Adipose tissue (tissue), 3 donors: Measurements from ENCODE around the gene MYL2. TPM values are rescaled to one million over a fixed set of nuclear protein-coding genes. Genes with fewer than 3 reads are reported as not detected.
"Not testable (repeated sequence)": the region's sequence is repeated elsewhere in the genome, so short reads cannot be mapped to it uniquely, and the experiment has no call there.

ENCODE experiments used
- H3K27ac ChIP-seq: one replicate; pipeline ENCODE4 v1.5.1; 2013; ENCODE audit warnings: low read depth, low read length
- WGBS, 3 donors: extraction: QIAGEN DNeasy Blood & Tissue Kit; methylation state at CpG; one replicate each; pipeline ENCODE4 v1.1.7; 2013; 5-methylcytosine and 5-hydroxymethylcytosine counted together
- polyA plus RNA-seq, 3 donors: library from polyadenylated mRNA; stranded (reverse); fragments of 200-250 nt; gene quantifications; one replicate each; pipeline ENCODE4 v1.2.3, GENCODE V29; 2013
- donor health status: healthy with polysubstance abuse.
- donor health status: Bipolar disorder and iron deficiency.
- donor health status: healthy.

Gene MYL2, protein sequence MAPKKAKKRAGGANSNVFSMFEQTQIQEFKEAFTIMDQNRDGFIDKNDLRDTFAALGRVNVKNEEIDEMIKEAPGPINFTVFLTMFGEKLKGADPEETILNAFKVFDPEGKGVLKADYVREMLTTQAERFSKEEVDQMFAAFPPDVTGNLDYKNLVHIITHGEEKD
- 10 to 100 TPM in 2 of 3 donors, 1 to 10 TPM in 1; 1.5 to 20.0 (median 10.7) TPM for polyA plus RNA-seq

DNA sequence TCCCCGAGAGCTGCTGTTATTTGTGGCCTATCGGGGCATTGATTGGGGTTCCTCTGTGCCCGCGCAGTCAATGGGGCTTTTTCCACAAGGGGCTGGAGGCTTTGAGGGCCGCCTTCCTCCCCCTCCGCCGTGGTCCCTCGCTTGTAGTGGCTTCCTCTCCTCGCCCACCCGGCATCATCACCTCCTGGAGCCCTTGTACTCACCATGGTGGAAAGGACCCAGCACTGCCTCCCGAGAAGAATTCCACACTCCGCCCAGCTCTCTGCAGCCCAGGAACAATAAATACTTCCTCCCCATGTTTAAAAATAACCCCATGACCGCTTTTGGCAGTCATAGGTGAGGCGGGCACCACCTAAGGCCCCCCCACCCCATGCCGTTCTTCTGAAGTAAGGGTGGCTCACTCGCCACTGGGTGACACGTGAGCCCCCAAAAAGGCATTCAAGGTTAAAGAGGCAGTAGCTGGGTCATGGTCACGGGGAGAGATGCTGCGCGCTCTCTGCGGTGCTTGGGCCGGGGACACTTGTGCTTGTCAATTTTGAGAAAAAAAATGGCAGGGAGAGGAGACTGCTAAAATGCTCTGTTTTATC, at the start of gene MYL2:
Gene MYL2, minus strand, starts transcription at position 256 of the 587 bp plus-strand sequence. Its CDS starts 50 bp downstream, at position 206.
- H3K27ac ChIP-seq = no peak within 1 kb of the TSS
- WGBS, 3 donors = 53 to 71% (median 68%) methylated on average over 22 of the region's 22 CpGs

DNA sequence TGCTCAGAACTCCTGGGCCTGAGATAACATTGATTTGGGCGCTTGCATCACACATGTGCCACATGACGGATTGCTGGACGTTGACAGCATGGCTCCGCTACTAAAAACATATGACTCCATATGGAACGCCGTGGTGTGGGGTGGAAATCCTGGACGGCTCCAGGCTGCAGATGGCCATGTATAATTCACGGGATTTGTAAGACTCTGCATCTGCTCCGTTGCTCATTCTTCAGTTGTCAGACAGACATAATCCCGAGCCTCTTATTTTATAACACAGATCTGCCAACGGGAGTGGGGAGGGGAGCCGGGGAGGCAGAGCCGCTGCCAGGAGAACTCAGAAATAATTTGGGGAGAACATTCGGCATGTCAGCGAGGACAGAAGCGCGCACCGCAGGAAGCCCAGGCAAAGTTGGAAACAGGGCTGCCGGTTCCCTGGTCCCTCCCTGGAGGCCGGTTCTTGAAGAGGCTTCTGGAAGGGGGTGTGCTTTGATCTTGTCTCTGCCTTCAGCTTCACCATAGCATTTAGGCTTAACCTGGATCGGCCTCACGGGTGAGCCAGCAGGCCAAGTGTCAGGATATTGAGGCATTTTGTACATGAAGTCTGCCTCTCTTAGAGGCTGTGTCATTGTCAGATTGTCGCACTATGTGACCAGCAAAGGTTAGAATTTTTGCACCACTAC, 45.8 kb upstream of the MYL2 start:
- WGBS, 3 donors = 64 to 67% (median 67%) methylated on average over 23 of the region's 23 CpGs
- H3K27ac ChIP-seq = no peak overlapping the region

DNA sequence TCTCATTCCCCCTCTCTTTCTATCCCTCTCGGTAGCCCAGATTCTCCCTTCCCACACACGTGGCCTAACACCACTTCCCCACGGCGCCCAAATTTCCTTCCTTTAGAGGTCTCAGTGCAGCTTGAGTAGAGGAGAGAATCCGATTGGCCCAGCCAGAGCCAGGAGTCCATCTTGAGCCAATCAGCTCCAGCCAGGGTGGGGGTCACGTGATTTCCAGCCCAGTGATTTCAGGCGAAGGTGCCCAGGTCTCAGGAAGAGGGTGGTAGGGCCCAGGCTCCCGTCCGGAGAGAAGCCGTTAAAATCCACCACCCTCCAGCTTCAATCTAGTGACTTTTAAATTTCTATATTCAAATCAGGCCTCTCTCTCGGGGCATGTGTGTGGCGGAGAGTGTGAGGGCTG, 45.2 kb upstream of the MYL2 start:
- H3K27ac ChIP-seq = no peak overlapping the region
- 67 to 72% (median 68%) methylated on average over 12 of the region's 12 CpGs for WGBS, 3 donors

DNA sequence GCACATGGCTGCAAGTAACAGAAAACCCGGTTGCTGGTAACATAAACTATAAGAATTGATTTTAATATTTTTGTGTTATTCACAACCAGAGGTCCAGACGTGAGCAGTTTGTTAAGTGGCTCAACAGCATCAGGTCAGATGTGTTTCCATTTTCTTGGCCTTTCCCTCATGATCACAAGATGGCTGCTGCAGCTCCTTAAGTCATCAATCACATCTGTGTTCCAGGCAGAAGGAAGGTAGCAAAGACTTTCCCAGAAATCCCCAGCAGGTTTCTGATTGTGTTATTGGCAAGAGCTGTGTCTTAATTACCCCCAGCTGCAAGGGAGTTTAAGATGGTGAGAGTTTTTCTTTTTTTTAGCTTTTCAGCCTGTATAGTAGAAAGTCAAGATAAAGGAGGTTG, 40.4 kb upstream of the MYL2 start:
- H3K27ac ChIP-seq = no peak overlapping the region
- WGBS, 3 donors = 88 to 91% (median 88%) methylated on average over 2 of the region's 2 CpGs

DNA sequence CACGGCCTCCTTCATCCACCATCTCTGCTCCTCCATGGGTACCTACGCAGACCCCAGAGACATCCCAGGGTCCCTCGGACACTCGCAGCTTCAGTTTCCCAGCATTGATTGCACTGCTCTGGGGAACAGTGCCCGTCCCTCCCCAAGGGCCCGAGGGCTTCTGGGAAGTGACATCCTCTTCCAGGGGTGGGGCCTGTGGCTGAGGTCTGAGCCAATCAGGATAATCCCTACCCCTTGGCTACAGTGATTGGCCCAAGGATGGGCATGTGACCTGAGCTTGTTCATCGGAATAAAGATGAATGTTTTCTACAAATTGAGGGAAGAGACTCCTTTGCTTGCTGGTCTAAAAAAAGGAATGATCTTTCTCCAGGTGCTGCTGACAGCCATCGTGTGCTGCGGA, 37.3 kb upstream of the MYL2 start:
- no peak overlapping the region for H3K27ac ChIP-seq
- WGBS, 3 donors = 85 to 88% (median 86%) methylated on average over 9 of the region's 9 CpGs

DNA sequence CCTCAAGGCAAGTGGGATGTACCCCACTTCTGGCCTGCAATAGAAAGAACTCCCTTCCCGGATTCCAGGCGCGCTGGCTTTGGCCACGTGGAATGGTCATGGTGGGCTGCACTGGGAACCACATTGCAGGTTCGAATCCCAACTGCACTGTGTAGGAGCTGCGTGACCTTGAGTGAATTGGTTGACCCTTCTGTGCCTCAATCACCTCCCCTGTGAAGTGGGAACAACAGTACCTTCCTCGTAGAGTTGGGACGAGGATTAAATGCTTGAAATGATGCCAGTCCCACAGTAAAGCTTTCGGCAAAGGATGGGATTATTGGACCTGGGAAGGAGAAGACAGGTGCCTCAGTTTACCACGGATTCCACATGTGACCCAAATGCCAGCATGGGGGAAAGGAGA, 36.8 kb upstream of the MYL2 start:
- 83 to 92% (median 91%) methylated on average over 10 of the region's 10 CpGs for WGBS, 3 donors

DNA sequence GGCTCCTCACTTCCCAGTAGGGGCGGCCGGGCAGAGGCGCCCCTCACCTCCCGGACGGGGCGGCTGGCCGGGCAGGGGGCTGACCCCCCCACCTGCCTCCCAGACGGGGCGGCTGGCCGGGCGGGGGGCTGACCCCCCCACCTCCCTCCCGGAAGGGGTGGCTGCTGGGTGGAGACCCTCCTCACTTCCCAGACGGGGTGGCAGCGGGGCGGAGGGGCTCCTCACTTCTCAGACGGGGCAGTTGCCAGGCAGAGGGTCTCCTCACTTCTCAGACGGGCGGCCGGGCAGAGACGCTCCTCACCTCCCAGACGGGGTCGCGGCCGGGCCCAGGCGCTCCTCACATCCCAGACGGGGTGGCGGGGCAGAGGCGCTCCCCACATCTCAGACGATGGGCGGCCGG, 30.5 kb upstream of the MYL2 start:
- WGBS, 3 donors = 95 to 97% (median 96%) methylated on average over 18 to 24 of the region's 31 CpGs
- H3K27ac ChIP-seq = not testable (repeated sequence)

More for the DNA sequence above, 36.8 kb upstream of the MYL2 start:
- H3K27ac ChIP-seq = no peak overlapping the region

DNA sequence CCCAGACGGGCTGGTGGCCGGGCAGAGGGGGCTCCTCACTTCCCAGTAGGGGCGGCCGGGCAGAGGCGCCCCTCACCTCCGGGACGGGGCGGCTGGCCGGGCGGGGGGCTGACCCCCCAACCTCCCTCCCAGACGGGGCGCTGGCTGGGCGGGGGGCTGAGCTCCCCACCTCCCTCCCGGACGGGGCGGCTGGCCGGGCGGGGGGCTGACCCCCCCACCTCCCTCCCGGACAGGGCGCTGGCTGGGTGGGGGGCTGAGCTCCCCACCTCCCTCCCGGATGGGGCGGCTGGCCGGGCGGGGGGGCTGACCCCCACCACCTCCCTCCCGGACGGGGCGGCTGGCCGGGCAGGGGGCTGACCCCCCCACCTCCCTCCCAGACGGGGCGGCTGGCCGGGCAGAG, 30.1 kb upstream of the MYL2 start:
- not testable (repeated sequence) for H3K27ac ChIP-seq
- 95% methylated on average over 13 to 28 of the region's 31 CpGs for WGBS, 3 donors

DNA sequence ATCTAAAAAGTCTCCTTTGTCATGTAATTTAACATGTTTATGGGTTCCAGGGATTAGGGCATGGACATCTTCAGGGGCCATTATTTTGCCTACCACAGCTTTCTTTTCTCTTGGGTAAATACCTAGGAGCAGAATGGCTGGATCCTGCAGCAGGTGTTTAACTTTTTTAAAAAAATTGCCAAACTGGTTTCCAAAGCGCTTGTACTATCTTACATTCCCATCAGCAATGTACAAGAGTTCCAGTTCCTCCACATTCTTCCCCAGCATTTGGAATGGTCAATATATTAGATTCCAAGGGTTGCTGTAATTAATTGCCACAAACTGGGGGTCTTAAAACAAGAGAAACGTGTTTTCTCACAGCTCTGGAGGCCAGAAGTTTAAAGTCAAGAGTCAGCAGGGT, 27.7 kb upstream of the MYL2 start:
- WGBS, 3 donors = 55 to 74% (median 71%) methylated on average over 2 of the region's 2 CpGs
- peak overlapping the region; percentile 38 for H3K27ac ChIP-seq

DNA sequence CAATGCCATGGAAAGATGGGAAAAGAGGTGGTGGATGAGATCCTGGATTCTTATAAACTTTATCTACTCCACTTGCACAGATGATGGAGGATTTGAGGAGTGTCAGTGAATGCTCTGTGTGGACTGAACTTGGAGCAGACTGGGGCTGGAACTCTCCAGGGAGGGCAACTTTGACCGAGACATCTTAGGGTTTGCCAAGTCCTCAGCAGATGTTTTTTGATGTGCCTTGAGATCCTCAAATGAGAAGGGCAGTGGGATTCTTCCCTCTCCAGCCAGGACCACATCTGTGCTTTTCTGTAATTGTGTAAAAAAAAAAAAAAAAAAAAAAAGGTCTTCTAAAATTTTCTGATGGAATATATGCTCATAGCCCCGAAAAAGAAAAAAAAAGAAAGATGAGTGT, 23.0 kb upstream of the MYL2 start:
- no peak overlapping the region for H3K27ac ChIP-seq
- 43 to 61% (median 57%) methylated on average over 2 of the region's 2 CpGs for WGBS, 3 donors

DNA sequence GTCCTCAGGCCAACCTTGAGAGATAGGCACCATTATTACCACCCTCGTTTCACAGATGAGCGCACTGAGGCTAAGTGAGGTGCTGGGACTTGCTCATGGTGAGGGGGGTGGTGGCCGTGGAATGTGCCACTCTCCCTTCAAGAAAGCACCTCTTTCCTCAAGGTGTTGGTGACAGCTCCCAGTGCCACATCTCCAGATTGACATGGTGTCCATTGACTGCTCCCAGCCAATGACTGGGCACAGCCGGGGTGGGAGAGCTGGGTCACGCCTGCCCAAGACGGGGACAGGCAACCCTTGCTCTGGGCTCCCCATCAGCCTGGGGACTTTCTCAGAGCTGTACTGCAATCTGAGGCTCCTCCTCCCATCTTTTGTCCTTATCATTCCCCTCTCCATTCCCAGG, 21.0 kb upstream of the MYL2 start:
- 85 to 87% (median 85%) methylated on average over 6 of the region's 6 CpGs for WGBS, 3 donors
- H3K27ac ChIP-seq = no peak overlapping the region

DNA sequence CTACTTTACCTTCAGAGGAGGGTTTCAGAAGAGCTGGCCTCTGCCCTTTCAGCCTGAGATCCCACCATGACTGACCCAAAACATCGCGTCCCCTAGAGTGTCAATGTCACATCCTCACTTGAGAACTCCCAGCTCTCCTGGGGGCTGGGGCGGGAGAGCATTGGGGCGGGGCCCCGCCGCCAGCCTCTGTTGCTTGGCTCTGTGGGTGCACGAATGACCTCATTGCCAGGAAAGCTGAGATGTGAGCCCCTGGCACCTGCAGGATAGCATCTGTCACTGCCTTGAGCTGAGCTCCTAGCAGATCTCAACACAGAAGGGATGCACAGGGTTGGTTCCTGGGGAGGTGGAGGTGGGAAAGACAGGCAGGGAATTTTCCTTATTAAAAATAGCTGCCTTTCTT, 20.6 kb upstream of the MYL2 start:
- no peak overlapping the region for H3K27ac ChIP-seq
- 69 to 76% (median 69%) methylated on average over 7 of the region's 7 CpGs for WGBS, 3 donors

DNA sequence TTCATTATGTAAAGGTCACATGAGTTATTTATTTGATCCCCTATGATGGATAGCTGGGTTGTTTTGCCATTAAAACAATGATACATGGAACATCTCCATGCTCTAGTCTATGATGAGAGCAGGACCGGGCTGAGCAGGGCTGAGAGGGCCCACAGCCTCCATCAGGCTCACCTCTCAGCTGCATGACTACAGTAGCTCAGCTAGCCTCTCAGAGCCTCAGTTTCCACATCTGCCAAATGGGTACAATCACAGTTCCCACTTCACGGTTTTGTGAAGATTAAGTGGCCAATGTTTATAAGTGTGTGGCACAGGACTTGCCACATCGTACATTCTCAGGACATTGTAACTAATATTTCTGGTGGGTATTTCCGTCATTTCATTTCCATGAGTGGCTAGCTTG, 19.9 kb upstream of the MYL2 start:
- WGBS, 3 donors = 75 to 93% (median 92%) methylated on average over 4 of the region's 4 CpGs
- no peak overlapping the region for H3K27ac ChIP-seq

DNA sequence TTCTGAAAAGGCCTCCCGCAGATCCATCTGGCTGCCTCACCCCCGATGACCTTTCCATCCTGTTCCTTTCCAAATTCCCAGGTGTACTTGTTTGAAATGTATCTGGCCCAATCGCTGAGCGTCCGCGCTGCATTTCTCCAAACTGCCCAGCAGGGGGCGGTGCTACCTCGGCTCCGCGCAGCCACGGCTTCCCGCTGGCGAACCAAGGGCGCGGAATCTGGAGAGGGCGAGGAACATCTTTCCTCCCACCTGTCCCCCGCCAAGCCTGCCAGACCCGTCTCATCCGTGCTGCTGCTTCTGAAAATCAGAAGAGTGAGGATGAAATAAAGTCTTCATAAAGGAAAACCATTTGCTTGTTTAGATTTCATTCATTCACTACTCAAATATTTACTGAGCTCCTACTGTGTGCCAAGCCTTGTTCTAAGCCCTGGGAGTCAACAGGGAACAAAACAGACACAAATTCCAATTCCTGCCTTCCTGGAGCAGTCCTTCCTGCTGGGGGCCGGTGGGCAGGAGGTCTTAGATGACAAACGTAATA, 16.8 kb upstream of the MYL2 start:
- WGBS, 3 donors = 3 to 5% (median 4%) methylated on average over 21 of the region's 21 CpGs
- H3K27ac ChIP-seq = no peak overlapping the region

DNA sequence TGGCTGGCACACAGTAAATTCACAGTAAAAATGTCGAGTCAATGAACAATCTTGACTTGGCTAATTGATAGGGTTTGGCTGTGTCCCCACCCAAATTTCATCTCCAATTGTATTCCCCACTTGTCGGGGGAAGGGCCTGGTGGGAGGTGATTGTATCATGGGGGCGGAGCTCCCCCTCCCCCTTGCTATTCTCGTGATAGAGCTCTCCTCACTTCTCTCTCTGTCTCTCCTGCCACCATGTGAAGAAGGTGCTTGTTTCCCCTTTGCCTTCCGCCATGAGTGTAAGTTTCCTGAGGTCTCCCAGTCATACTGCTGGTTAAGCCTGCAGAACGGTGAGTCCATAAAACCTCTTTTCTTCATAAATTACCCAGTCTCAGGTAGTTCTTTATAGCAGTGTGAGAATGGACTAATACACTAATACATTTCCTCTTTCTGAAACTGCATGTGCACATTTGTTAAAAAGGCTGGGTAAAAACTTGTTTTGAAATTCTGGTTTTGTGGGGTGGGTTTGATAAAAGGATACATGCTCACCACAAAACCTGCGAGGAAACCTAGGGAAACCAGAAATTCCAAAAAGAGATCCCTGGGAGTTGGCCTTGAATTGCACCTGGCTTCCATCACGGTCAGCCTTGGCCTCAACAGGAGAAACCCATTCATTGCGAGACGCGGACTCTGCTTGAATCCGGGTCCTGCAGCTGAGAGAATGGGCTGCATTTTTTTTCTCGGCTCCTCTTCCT, 16.2 kb upstream of the MYL2 start:
- WGBS, 3 donors = 29 to 42% (median 30%) methylated on average over 13 of the region's 13 CpGs
- no peak overlapping the region for H3K27ac ChIP-seq

DNA sequence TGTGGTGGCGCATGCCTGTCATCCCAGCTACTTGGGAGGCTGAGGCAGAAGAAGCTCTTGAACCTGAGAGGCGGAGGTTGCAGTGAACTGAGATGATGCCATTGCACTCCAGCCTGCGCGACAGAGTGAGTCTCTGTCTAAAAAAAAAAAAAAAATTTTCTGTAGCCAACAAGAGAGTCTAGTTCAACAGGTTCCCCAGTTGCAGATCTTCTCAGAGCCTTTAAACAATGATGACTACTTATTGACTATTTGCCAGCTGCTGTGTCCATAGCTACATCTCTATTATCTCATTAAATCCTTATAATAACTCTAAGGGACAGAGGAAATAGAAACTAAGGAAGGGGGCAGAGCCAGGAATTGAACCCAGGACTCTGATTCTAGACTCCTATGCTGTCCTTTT, 15.2 kb upstream of the MYL2 start:
- no peak overlapping the region for H3K27ac ChIP-seq
- 95 to 97% (median 97%) methylated on average over 4 of the region's 4 CpGs for WGBS, 3 donors

DNA sequence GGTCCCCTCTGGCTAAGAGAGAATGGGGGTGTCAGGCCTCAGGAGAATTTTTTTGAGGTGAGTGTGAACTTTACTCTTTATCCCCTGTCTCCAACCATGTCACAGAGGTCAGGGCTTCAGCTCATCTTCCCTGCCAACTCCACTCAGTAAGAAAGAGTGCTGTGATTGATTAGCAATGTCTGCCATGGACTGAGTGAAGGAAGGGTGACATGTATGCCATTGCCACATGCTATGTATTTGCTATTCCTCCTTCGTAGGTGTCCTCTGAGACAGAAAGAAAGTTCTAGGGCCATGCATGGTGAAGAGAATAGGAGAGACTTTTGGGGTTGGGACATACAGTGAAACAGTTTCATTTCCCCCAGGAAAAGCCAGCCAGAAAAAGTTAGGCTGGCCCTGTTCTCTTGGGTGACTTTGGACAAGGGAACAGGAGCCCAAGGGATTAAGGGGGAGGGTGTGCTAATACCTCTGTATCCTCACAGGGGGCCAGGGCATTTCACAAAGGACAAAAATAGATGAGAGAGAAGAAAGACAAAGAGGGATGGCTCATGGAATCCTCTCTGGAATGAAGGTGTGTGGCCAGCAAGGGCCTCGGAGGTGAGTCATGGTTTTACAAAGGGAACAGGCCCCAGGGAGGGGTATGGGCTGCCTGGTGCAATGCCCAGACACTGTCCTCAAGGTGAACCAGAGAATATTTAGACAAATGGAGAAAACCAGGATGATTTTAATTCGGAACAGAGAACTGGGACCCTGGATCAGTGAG, 13.9 kb upstream of the MYL2 start:
- no peak overlapping the region for H3K27ac ChIP-seq
- 60 to 73% (median 72%) methylated on average over 3 of the region's 3 CpGs for WGBS, 3 donors

DNA sequence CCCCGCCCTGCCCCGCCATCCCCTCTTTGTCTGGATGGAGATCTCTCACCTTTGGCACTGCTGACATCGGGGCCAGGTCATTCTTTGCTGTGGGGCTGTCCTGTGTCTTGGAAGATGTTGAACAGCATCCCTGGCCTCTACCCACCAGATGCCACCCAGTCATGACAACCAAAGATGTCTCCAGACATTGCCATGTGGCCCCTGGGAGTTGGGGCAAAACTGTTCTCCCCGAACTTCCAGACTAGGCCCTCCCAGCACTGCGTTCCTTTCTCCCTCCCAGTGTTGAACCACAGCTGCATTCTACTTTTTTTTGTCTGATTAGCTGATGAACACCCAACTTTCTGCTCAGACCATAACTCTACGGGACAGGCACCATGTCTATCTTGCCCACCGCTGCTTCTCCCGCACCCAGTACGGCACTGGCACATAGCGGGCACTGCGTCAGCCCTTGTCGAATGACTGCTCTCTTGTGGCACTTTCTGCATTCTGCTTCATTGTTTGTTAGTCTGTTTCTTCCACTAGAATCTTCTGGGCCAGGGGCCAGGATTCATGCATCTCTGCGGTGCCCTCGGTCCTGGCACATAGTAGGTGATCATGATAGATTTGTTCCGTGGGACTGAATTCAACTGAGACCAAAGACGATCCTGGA, 13.1 kb upstream of the MYL2 start:
- WGBS, 3 donors = 88 to 94% (median 92%) methylated on average over 16 of the region's 16 CpGs
- H3K27ac ChIP-seq = no peak overlapping the region
